NAMALWA (cell line): Measurements from ENCODE around the gene DENND1A.
A peak's percentile ranks its signal among the peaks of the same experiment; 100 is the strongest.
"Not testable (repeated sequence)": the region's sequence is repeated elsewhere in the genome, so short reads cannot be mapped to it uniquely, and the experiment has no call there.

Experiments
- DNase-seq: peaks from one replicate; pipeline ENCODE4 v3.0.0-alpha.2; 2015; ENCODE audit warnings: low spot score

DENND1A gene

DNA sequence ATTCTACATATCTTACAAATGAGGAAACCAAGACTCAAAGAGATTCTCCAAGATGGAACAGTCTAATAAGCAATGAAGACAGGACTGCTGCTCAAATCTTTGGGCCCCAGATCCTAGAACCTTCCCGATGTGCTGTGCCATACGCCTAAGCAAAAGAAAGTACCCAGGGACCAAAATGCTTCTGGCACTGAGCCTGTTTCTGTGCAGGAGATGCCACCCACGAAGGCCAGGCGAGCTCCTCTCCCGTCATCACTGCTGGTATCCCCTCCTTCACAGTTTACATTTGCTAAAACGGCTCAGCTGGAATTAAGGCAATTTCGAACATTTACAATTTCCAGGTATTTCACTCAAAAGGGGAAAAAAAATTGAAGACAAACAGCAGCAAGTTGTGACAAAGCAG, 277.5 kb downstream of the DENND1A start:
- no peak for DNase-seq

DNA sequence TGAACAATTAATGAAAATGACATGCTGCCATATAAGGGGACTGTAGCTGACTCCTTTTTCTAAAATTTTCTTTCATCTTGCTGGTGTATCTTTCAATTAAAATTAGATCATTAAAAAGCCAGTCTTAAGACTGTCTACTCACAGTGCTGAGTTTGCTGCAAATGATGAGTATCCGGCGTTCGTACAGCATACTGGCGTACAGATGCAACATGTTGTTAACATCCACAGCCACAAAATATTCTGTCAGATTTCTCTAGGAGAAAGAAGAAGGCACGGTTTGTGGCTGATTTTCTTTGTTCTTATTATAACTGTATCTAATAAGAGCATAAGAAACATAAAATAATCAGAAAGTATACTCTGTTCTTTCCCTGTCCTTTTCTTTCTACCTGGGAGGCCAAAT, 278.1 kb downstream of the DENND1A start:
- no peak for DNase-seq

DNA sequence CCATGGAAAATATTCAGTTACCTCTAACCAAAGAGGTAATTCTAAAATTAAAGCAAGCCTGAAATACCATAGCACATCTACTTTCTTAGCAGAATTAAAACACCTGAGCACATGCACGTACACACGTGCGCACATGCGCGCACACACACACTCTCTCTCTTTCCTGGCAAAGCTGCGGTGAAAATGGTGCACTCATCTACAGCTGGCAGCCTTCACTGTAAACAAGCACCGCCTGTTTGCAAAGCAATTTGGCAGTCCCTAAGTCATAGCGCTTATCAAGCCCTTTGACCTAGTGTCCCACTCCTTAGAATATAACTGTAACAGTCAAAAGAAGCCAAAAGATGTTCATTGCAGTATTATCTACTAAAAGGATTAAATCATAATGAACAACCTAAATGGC, 278.7 kb downstream of the DENND1A start:
- DNase-seq, result no peak

DNA sequence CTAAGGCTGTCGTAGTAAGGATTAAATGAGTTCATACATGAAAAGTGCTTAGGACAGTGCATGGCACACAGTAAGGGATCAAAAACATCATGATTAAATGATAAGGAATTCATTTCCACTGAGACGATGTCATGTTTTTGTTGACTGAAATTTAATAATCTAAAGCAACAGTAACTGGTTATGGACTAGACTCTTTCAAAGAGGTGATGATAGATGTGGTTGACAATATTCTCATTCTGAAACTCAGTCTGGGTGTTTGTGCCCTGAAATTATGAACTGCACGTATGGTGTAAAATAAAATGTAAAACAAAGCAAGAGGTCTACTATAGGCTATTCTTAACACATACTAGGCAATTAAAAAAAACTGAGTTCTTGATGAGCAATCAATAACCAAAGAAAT, 280.0 kb downstream of the DENND1A start:
- DNase-seq, result no peak

DNA sequence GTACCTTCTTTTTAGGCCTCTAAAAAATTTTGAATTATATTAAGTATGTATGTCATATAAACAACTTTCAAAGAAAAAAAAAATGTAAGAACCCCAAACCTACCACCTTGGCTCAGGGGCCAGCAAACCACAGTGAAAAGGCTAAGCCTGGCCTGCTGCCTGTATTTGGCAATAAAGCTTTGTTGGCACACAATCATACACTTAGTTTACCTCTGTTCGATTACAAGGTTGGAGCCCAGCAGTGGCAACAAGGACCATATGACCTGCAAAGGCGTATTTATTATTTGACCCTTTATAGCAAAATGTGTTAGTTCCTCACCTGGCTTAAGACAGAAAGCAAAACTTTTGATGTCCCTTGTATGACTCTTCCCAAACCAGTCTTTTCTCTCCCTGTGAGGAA, 282.8 kb downstream of the DENND1A start:
- DNase-seq, result no peak

DNA sequence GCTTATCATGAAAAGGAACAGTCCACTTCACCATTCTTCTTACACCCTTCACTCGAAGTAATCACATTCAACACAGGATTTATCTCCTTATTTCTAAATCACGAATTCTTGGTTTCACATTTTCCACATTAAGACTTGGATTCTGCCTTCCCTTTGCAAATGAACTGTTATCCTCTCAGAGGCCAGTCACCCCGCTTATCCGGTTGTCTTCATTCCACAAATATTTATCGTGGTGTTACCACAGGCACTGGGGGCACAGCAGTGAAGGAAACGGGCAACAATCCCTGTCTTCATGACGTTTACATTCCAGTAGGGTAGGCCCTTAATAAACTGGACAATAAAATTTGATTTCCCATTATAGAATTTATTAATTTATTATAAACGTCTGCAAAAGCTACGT, 284.2 kb downstream of the DENND1A start:
- no peak for DNase-seq

DNA sequence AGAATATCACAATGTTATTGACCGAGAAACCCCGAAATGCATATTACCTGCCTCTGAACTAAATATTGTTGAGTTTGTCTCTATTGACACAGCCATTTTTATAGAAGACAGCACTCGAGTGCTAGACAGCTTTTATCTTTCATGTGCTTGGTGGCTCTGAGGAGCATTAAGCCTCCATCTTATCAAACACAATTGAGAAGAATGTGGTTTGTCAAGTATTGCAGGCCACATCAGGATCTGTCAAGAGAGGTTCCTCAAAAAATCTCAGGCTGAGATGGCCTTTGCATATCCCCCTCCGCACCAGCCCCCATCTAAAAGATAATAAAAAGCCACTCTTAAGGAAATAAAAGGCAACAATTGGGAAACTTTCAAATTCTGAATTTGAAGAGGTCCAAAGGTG, 284.8 kb downstream of the DENND1A start:
- DNase-seq, result no peak

DNA sequence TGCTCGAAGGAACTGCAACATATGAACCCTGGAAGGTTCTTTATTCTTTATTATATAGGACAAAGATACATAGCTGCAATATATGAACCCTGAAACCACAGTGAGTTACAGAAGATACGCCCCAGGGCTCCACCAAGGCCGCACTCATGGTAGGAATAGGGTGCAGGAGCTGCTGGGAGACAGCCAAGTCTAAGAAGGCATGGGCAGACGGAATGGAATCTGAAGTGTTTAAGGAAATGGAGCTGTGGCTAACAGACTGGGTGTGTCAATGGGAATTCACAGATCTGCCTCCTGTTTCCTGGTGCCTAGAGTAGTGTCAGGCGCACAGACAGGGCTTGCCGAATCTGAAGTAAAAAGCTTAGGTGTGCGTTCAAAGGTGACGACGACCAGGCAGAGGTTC, 286.4 kb downstream of the DENND1A start:
- no peak for DNase-seq

DNA sequence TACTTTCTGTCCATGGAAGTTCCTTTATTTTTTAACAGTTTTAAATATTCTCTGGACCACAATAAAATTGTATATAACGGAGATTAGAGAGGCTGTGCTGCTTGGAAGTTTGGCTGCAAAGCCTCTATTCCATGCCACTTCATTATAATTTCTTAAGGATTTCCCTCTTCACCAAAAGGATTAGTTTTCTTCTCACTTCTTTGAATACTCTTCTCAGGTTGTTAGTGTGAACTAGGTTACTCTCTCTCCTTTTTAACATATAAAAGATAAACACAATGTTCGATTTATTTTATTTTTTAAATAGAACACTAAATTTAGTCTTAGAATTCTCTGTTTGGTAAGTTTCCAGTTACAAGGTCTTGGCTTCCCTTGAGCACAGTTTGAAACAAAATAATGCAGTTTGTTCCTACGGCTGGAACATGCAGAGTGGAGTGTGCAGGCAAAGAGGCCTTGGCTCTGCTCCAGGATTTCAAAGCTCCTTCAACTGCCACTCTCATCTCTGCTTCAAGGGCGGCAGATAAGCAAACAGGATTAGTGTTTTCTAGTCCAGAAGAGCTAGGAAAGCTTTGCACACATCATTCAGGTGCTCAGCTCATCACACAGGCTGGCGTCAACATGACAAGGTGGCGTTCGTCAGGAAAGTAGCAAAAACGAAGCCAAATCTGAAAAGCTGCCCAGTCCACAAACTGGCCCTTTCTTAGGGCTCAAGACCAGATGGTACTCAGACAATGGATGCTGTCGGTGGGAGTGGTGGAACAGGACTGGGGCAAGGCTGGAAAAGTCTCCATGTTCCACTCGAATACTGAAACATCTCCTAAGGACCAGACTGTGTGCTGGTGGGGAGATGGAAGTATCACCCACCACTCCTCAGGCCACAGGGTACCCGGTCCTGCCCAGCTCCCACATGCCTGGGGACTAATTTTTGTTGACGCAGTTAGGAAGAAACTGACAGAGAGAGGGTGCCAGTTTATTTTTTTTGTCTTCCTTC, 287.3 kb downstream of the DENND1A start:
- no peak for DNase-seq

DNA sequence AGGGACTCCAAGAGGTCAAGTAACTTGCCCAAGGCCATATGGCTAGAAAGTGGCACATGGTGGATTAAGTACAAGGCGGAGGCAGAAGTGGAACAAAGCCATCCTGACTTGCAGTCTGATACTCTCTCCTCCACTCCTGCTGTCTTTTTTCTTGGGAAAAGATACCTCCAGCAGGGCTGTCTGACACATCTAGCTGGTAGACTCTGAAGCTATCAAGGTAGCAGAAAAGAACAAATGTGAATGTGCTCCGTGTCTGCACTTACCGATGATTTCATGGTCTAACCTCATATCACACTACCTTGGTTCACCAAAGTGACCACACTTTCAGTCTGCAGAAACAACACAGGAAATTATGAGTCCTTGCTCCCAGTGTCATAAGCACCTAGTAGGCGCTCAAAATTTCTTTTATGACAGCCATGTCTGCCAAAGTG, 289.1 kb downstream of the DENND1A start:
- no peak for DNase-seq

DNA sequence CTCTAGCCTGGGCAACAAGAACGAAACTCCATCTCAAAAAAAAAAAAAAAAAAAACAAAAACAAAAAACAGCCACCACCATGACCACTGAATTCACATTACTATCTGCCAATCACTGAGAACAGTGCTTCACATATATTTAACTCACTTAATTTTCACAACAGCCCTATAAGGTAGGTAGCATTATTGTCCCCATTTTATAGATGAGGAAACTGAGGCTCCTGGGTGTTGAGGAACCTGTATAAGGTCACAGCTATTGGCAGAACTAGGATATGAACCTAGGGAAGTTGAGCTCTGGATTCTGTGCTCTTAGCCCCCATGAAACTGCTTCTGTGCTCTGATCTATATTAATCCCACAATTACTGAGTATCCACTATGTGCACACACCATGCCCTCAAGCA, 290.2 kb downstream of the DENND1A start:
- DNase-seq, result no peak

DNA sequence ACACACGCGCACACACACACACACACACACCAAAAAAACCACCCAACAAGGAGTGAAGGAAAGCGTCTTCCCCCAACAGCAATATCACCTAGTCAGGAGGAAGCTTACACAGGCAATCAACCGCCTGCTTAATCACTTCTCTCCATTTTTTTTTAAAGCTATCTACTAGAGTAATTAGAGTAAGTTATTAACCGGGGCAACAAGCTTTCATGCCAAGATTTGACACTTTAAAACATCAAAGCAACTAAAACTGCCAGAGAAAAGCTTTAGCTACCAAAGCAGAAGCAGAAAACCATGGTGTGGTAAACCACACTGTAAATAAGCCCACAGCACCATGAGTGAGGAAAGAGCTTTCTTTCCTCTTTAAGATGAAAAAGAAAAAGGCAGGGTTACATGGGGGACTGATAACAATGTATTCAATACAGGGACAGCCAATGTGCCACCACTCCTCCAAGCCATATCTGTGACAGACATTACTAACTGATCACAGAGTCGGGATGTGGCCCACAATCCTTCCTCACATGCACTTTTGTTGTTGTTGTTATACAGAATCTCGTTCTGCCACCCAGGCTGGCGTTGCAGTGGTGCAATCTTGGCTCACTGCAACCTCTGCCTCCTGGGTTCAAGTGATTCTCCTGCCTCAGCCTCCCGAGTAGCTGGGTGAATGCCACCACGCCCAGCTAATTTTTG, 291.8 kb downstream of the DENND1A start:
- DNase-seq, result peak; percentile 37

DNA sequence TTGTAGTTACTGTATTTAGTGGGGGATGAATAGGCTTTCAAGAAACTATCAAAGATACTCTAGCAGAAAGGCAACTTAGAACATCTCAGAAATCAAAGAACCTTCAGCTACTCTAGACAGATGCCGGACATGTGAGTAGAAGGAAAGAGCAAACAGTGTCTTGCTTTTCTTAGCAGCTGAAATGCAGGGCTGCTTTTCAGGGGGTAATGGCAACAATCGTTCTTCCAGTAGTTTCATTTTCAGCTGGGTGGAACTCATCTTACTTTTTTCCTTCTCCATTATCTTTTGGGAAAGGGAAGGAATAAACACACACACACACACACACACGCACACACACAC, 292.4 kb downstream of the DENND1A start:
- DNase-seq, result peak; percentile 23

DNA sequence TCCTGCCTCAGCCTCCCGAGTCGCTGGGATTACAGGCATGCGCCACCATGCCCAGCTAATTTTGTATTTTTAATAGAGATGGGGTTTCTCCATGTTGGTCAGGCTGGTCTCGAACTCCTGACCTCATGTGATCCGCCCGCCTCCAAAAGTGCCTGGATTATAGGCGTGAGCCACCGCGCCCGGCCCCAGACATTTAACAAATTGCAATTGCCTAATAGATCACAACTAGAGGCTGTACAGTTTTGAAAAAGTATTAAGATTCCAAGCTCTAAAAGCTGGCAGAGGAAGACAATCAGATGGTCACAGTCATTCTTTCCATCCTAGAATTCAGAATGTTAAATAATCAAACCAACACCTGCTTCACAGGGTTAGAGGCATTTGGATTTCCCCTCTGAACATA, 293.1 kb downstream of the DENND1A start:
- not testable (repeated sequence) for DNase-seq

DNA sequence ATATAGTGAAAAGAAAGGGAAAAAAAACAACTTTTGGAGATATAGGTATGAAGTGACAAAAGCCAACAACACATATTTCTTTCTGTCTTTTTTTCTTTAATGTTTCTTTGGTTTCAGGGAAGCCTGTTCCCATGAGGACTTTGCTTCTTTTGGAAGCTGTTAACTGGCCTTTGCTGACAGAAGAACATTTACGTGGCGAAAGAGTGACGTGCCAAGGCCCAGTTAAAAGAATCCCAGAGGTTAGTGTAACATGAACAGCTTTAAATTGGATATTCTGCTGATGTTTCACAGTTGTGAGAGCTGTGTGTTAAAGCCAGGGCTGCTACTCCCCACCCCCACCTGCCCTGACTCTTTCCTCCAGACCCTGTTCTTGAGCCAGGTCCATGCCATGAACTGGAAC, 298.1 kb downstream of the DENND1A start:
- no peak for DNase-seq

DNA sequence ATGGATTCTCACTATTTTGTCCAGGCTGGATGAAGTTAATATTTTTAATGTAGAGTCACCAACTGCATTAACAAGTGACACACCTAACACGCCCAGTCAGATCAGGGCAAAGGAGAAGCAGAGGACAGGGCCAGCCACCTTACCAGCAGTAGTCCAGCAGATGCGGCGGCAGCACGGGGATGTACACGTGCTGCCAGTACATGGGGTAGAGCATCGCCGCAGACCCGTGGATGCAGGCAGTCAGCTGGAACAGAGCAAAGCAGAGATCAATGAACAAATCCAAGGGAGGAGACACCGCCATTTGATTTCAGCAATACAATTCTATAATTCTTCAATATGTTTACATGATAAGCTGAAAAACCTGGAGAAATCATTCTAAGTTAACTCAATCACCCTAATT, 299.7 kb downstream of the DENND1A start:
- DNase-seq, result no peak

DNA sequence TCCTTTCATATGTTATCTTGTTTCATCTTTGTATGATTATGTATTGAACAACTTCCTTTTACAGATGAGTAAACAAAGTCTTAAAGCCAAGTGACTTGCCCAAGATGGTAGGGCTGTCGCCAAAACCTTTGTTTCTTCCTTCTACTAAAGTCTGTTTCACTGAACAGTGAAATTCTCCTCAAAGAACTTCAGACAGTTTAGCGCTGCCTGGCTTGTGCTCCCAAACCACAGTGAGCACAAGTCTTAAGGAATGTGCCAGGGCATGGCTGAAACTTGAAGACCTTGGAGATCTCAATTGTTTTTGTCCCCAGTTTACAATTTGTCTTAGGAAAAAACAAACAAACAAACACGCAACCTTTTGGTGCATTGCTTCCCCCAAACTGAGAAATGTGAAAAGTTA, 300.4 kb downstream of the DENND1A start:
- DNase-seq, result no peak

DNA sequence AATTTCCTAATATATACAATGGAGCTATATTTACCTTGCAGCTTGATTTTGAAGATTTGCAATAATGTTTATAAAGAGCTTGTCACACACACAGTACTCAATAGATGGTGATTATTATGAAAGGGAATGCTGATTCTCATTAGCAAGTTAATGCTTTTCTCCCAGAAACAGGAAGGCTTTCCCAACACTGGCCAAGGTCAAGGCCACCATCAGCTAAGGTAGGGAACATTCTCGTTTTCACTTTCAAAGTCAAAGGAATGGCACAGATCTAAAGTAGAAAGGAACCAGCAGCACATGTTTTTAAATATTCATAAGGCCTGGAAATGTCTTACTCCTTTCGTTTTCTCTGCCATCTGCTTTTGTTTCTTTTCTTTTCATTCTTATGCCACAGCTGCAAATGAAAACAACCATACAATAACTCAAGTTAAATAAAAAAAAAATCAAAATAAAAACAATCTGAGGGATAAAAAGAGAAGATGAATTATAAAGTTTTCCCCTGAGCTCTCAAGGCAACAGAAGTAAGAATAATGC, 307.1 kb downstream of the DENND1A start:
- DNase-seq, result no peak

DNA sequence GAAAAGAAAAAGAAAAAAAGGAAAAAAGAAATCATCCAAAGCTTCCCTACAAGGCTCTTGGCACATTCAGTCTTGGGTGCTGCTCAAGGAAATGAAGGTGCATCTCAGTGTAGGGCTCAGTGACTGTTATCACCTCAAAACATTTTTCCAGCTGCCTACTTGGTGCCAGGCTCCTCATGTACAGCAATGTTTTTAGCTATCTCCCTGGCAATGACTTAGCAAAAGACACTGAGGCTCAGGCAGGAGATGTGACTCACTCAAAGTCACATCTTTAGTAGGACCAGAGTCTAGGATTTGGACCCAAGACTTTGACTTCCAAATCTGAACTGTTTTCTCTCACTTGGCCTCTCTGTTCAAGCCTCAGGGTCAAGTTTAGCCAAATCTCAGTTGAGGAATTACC, 309.7 kb downstream of the DENND1A start:
- no peak for DNase-seq

DNA sequence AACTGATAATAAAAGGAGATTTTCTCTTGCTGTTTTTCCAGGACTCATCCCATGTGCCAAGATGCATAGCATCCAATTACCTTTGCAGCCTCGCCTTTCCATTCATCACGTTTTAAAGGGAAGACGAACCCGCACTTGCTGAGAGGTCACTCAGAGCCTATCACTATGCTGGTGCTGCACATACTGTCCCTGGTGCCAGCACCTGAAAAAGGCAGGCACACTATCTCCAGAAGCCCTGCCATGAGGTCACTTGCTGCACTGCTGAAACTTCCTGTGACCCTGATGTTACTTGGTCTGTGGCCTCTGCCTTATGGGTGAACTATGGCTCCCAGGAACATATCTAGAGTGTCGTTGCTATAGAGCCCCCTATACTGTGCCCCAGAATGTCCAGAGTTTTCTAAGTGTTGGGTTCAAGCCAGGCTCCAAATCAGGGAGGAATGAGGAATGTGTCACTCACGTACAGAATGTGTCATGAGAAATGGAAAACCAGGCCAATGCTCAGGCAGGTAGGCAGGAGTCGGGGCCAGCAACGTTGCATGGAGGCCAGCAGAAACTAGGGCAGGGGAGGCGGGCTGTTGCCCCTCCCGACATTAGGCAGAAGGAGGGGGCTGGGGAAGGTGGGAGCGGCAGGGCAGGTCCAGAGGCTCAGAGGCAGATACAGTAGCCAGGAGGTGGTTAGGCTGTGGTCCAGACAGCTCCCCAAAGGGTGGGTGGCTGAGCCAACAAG, 311.8 kb downstream of the DENND1A start:
- no peak for DNase-seq

DNA sequence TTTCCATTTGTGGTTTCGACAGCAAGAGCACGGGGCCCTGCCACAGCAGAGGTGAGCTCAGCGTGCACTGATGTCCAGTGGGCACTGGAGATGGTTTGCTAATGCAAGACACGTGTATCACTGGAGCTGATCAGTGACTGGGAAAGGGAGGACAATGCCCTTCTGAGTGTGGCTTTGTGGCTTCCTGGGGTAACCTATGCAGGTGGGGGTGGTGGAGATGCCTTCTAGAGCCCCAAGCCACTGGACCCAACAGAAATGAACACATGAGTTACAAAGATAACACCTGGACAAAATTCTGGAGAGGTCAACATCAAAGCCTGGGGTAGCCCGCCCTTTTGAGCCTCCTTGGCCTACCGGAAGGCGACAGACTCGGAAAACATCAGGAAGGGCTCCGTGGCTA, 312.6 kb downstream of the DENND1A start:
- DNase-seq, result no peak

DNA sequence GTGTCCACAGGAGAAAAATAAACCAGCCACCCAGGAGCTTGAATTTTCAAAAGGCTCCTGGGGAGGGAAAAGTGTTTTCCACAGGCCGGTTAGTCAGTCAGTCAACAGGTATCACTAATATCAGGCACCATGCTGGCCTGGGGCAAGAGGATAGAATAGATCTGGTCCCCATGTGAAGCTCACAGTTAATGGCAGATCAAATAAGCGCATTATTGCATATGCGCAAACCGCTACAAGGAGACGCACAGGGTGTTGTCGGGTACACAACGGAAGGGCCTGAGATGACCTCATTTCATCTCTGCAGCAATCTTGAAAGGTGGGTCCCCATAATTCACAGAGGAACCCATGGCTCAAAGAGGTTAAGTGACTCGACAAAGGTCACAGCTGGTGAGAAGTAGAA, 313.2 kb downstream of the DENND1A start:
- no peak for DNase-seq

DNA sequence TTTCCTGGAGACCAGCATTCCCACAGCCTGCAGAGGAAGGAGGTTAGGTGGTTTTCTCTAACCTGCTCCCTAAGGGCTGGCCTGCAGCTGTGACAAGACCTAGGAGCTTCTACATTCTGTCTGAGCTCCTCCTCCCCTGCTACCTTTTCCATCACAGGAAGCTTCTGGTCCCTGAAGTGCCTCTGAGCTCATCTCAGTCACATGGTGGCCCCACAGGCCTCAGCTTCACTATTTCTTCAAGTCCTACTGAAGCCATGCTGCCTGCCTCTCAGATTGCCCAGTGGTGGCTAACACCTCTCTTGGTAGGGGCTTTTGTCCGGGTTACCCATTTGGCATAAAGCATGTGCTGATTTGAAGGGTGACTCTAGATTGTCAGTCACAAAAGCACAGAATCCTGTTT, 314.5 kb downstream of the DENND1A start:
- DNase-seq, result peak; percentile 6
